ENCODE results near the gene ITGB7. TPM values are rescaled to one million over a fixed set of nuclear protein-coding genes. Genes with fewer than 3 reads are reported as not detected.

ITGB7 gene
- total and polyA plus RNA-seq, 2 donors (not counting 3 experiments of a cell fraction or from before 2014, with no cell fraction given), result 0.17 TPM; not detected in 1

DNA sequence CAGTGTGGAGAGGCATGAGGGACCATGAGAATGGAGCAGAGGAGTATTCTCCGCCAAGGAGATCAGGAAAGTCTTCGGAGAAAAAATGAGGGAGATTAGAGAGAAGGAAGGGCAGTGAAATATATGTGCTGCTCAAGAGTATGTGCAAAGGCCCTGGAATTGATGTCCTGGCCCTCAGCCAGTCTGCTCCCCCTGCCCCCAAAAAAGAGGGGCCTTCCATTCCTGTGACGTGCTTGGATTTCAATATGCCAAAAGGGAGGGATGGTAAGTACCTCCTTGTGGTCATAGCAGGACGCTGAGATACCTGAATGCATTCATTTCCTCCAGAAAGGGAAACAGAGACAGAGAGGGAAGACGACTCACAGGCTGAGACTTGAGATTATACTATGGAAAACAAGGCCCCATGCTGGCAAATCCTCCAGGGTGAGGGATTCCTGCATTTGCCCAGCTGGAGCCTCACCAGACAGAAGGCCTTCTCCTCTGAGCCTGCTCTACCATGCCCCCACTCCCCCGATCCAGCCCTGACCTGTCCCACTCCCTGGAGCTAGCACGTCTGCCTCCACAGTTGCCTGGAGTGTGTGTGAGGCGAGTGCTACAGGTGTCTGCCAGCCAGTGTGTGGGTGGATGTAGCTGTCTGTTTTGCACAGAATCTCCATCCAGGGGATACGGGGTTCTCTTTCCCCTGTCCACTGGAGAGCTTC lies 28.8 kb upstream of the ITGB7 start:
- Histone ChIP-seq H3K9me3 (replicated peaks; ENCODE audit: control insufficient read depth, insufficient read depth, low read length) (no peaks in the 10 kb centered on the region), H4K20me1 (replicated peaks; ENCODE audit: control insufficient read depth, extremely low read depth, insufficient read depth, low read length) (no peaks in the 10 kb centered on the region), H3K27me3 (ENCODE audit: control insufficient read depth in 2 of 2, insufficient read depth in 2 of 2, low read length in 2 of 2) (peaks cover 19 to 22% of the 10 kb centered on the region in 2 experiments), H2AFZ (ENCODE audit: low read depth, low read length) (no peak overlapping the region), H3K27ac (ENCODE audit: insufficient read depth, low read depth, low read length) (no peak overlapping the region), H3K9ac (replicated peaks; ENCODE audit: extremely low read depth, insufficient read depth, low read length) (no peak overlapping the region), H3K36me3 (ENCODE audit: control insufficient read depth in 2 of 2, extremely low read depth in 1 of 2, insufficient read depth in 2 of 2, low read length in 2 of 2) (no peaks in the 10 kb centered on the region), H3K4me3 (replicated peaks in 1 of 3; ENCODE audit: insufficient read depth in 1 of 3, low read depth in 1 of 3, low read length in 3 of 3) (no peak overlapping the region), H3K4me2 (ENCODE audit: insufficient read depth, low read length) (no peak overlapping the region), H3K9me1 (replicated peaks; ENCODE audit: control insufficient read depth, extremely low read depth, insufficient read depth, low read length) (no peaks in the 10 kb centered on the region), H3K4me1 (ENCODE audit: control insufficient read depth, extremely low read depth, insufficient read depth, low read length) (no peaks in the 10 kb centered on the region), H3K79me2 (ENCODE audit: control insufficient read depth, insufficient read depth, low read length) (no peaks in the 10 kb centered on the region)
- FAIRE-seq, result no peak
- intact Hi-C loops (cut with micrococcal nuclease) (no loop called here), dilution Hi-C loops (cut with MboI; ENCODE audit: extremely low pct_ligation_motif_present, low sequenced_read_pairs) (no loop called here)
- DNase-seq (ENCODE audit: low read depth, low spot score), result no peak
- ChIA-PET CTCF (interaction anchor here (0.8 to 2.1 kb wide), 5 partner anchors 11 to 22 kb away, joined by 3 to 8 read pairs (median 4); no protein-coding TSS in a partner anchor), POLR2A (no interaction called here)
- no peak for TF ChIP-seq MYC (IDR thresholded peaks at IDR 0.05; ENCODE audit: low read depth, low read length)
- TF ChIP-seq POLR2A (IDR thresholded peaks at IDR 0.05; ENCODE audit: low read depth, low read length), result no peak
- no peak for TF ChIP-seq FOS (IDR thresholded peaks at IDR 0.05; ENCODE audit: borderline replicate concordance, insufficient read depth, low read length)
- TF ChIP-seq, protein P1, sequence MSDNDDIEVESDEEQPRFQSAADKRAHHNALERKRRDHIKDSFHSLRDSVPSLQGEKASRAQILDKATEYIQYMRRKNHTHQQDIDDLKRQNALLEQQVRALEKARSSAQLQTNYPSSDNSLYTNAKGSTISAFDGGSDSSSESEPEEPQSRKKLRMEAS (IDR thresholded peaks at IDR 0.05; ENCODE audit: insufficient read depth, insufficient read length), result no peak
- no peak for TF ChIP-seq JUN (IDR thresholded peaks at IDR 0.05; ENCODE audit: borderline replicate concordance, insufficient read depth, insufficient read length, low read depth)
- TF ChIP-seq POLR2AphosphoS5 (IDR thresholded peaks at IDR 0.05; ENCODE audit: insufficient read depth, low read depth, low read length), result no peak
- TF ChIP-seq, protein P2, sequence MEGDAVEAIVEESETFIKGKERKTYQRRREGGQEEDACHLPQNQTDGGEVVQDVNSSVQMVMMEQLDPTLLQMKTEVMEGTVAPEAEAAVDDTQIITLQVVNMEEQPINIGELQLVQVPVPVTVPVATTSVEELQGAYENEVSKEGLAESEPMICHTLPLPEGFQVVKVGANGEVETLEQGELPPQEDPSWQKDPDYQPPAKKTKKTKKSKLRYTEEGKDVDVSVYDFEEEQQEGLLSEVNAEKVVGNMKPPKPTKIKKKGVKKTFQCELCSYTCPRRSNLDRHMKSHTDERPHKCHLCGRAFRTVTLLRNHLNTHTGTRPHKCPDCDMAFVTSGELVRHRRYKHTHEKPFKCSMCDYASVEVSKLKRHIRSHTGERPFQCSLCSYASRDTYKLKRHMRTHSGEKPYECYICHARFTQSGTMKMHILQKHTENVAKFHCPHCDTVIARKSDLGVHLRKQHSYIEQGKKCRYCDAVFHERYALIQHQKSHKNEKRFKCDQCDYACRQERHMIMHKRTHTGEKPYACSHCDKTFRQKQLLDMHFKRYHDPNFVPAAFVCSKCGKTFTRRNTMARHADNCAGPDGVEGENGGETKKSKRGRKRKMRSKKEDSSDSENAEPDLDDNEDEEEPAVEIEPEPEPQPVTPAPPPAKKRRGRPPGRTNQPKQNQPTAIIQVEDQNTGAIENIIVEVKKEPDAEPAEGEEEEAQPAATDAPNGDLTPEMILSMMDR (IDR thresholded peaks at IDR 0.05; ENCODE audit: extremely low read depth in 1 of 2, insufficient read depth in 1 of 2, low read depth in 1 of 2, low read length in 2 of 2), result no peak
- TF ChIP-seq GATA2 (IDR thresholded peaks at IDR 0.05; ENCODE audit: insufficient read depth, insufficient read length, low read depth, low read length), result no peak
- TF ChIP-seq EZH2 (IDR thresholded peaks at IDR 0.05; ENCODE audit: borderline replicate concordance, low read depth, low read length, severe bottlenecking), result no peak
- no TSS peak for BruUV-seq (replicated peaks)

All from endothelial cell of umbilical vein (primary cell).